ENCODE data around the gene GRXCR2. TPM values are rescaled to one million over a fixed set of nuclear protein-coding genes. Genes with fewer than 3 reads are reported as not detected.

Gene GRXCR2
- total and polyA plus RNA-seq, 2 of the 4 experiments (the other 2 are of a cell fraction), result not detected

DNA sequence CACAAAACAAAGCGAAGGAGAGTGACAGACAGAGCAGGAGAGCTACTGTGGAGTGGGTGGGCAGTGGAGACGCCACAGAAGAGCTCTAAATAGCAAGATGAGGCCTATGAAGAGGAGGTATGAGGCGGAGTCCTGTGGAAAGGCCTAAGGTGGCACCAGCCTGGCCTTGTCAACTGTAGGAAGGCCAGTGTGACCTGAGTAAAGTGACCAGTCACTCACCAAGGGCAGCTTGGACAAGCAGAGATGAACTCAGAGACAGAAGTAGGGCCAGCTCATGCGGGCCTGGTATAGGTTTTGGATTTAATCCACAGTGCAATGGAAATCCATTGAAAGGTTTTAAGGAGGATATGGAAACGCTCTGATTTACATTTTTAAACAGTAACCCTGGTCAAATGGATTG lies 39.8 kb upstream of the GRXCR2 start:
- Histone ChIP-seq H4K20me1 (ENCODE audit: insufficient read depth, low read length) (no peaks in the 10 kb centered on the region), H3K56ac (ENCODE audit: extremely low read depth, insufficient read depth, low read length) (no peak overlapping the region), H3K36me3 (ENCODE audit: control insufficient read depth, insufficient read depth, low read length) (no peaks in the 10 kb centered on the region), H3K4ac (ENCODE audit: low read depth, low read length) (no peak overlapping the region), H3K9me1 (ENCODE audit: insufficient read depth, low read length) (0 out of 2 replicates have a peak, but pooled peaks cover 3% of the 10 kb centered on the region), H3K14ac (replicated peaks; ENCODE audit: low read depth, low read length) (no peak overlapping the region), H3K18ac (ENCODE audit: low read depth, low read length) (no peak overlapping the region), H2AK5ac (ENCODE audit: low read depth, low read length) (no peak overlapping the region), H3K27ac (ENCODE audit: insufficient read depth, low read length) (no peak overlapping the region), H3K4me3 (ENCODE audit: insufficient read depth, low read depth, low read length) (no peak overlapping the region), H4K91ac (ENCODE audit: insufficient read depth, low read depth, low read length) (no peak overlapping the region), H2BK120ac (ENCODE audit: low read depth, low read length) (no peak overlapping the region), H2BK15ac (ENCODE audit: low read depth, low read length) (no peak overlapping the region), H3K4me2 (ENCODE audit: low read depth, low read length) (no peak overlapping the region), H3K9ac (ENCODE audit: low read depth, low read length) (no peak overlapping the region), H2AK9ac (replicated peaks; ENCODE audit: low read depth, low read length, poor library complexity) (no peak overlapping the region), H3K4me1 (ENCODE audit: control insufficient read depth, insufficient read depth, low read length) (0 out of 2 replicates have a peak, but pooled peaks cover 2% of the 10 kb centered on the region), H4K8ac (ENCODE audit: low read depth in 2 of 2, low read length in 2 of 2) (no peak overlapping the region), H2AFZ (replicated peaks; ENCODE audit: low read length, poor library complexity) (no peak overlapping the region), H2BK5ac (ENCODE audit: low read depth, low read length, poor library complexity, severe bottlenecking) (no peak overlapping the region), H3K79me1 (ENCODE audit: low read depth in 1 of 2, low read length in 2 of 2) (no peaks in the 10 kb centered on the region), H3K27me3 (ENCODE audit: control insufficient read depth, insufficient read depth, low read length) (peaks cover 8% of the 10 kb centered on the region), H4K5ac (ENCODE audit: low read depth, low read length) (no peak overlapping the region), H2BK20ac (ENCODE audit: low read depth, low read length) (no peak overlapping the region), H3K9me3 (ENCODE audit: control insufficient read depth, insufficient read depth, low read length) (no peaks in the 10 kb centered on the region), H3K23ac (ENCODE audit: low read depth, low read length) (no peak overlapping the region)
- DNase-seq (no peak), ATAC-seq (ENCODE audit: low read depth) (no peak)
- no TSS peak for BruUV-seq (replicated peaks)
- intact Hi-C loops (cut with micrococcal nuclease), result no loop called here
- no peak for TF ChIP-seq RFX5 (IDR thresholded peaks at IDR 0.05; ENCODE audit: low read depth, low read length)
- TF ChIP-seq, protein P1, sequence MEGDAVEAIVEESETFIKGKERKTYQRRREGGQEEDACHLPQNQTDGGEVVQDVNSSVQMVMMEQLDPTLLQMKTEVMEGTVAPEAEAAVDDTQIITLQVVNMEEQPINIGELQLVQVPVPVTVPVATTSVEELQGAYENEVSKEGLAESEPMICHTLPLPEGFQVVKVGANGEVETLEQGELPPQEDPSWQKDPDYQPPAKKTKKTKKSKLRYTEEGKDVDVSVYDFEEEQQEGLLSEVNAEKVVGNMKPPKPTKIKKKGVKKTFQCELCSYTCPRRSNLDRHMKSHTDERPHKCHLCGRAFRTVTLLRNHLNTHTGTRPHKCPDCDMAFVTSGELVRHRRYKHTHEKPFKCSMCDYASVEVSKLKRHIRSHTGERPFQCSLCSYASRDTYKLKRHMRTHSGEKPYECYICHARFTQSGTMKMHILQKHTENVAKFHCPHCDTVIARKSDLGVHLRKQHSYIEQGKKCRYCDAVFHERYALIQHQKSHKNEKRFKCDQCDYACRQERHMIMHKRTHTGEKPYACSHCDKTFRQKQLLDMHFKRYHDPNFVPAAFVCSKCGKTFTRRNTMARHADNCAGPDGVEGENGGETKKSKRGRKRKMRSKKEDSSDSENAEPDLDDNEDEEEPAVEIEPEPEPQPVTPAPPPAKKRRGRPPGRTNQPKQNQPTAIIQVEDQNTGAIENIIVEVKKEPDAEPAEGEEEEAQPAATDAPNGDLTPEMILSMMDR (conservative IDR thresholded peaks at IDR 0.05; ENCODE audit: low read depth, low read length), result no peak
- TF ChIP-seq BHLHE40 (IDR thresholded peaks at IDR 0.05; ENCODE audit: low read depth, low read length), result no peak
- TF ChIP-seq CHD1 (IDR thresholded peaks at IDR 0.05; ENCODE audit: low read depth, low read length), result no peak
- TF ChIP-seq MAFK (IDR thresholded peaks at IDR 0.05; ENCODE audit: low read depth, low read length), result no peak
- WGBS, 2 experiments (ENCODE audit: extremely low coverage in 2 of 2, insufficient read length in 1 of 2), result 92% methylated on average over 3 of the region's 5 CpGs; no CpG with 5 or more reads in 1 of the 2 experiments
- in situ Hi-C loops (cut with MboI; ENCODE audit: low sequenced_read_pairs), result no loop called here
- ChIA-PET CTCF (no interaction called here), POLR2A (ENCODE audit: unreplicated experiment) (no interaction called here)
- dilution Hi-C loops (cut with HindIII; ENCODE audit: low sequenced_read_pairs, unreplicated experiment), result no loop called here
